ENCODE measurements around the gene PKN1.

PKN1 gene

DNA sequence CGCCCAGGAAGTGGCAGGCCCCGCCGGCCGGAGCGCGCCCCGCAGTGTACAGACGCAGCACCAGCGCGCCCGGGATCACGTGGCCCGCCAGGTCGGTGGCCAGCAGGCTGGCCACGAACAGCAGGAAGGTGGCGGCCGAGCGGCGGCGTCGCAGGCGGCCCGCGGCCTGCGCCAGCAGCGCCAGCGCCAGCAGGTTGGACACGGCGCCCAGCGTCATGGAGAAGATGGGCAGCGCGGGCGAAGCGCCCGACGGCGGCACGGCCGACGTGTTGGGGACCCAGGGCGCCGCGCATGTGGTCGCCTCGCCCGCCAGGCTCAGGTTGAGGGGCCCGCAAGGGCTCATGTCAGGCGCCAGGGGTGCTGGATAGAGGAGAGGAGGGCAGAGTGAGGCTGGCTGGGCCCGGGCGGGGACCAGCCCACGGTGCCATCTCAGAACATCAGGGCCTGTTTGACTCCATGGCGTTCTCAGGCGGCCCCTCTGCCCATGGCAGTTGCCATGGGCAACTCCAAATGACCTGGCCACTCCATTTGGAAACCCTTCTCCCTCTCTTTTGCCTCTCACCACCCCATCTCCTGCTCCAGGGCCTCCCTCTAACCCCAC is 41.0 kb downstream of the PKN1 start:
- peaks cover 0 to 36% of the 10 kb centered on the region in 2 donors for H3K27me3 ChIP-seq
- H3K9me3 ChIP-seq, result no peaks in the 10 kb centered on the region
- H3K36me3 ChIP-seq, result peaks cover 30 to 43% (median 42%) of the 10 kb centered on the region in 3 donors
- intact Hi-C loops (cut with DNase I; ENCODE audit: low total_unique reads), result loop anchor here (5.0 to 10.0 kb wide), 4 partner anchors 37 to 329 kb away; partner anchors contain the start of gene DDX39A
- no peak overlapping the region for H3K27ac ChIP-seq
- peak overlapping the region; percentile 17 to 27 for H3K4me3 ChIP-seq
- peaks cover 15 to 50% (median 34%) of the 10 kb centered on the region in 4 donors for H3K4me1 ChIP-seq
- no peak for TF ChIP-seq CTCF (IDR thresholded peaks at IDR 0.05)
- DNase-seq, result no peak

DNA sequence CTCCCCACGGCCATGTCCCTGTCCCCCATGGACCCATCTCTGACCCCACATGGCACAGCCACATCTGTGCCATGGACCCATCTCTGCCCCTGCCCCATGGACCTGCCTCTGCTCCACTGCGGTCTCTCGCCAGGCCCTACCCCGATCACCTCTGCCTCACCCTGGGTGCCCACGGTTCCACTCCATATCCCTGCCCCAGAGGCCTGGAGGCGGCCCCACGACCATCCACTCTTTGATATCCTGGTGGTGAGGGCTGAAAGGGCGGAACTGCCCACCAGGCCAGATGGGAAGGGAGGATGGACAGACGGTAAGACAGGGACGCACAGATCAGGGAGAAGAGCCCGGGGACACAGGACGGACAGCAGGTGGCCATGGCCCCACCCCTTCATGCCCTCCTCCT is 41.7 kb downstream of the PKN1 start:
- Histone ChIP-seq H3K27me3 (peaks cover 0 to 36% of the 10 kb centered on the region in 2 donors), H3K36me3 (peaks cover 28 to 43% (median 42%) of the 10 kb centered on the region in 3 donors), H3K4me3 (no peak overlapping the region), H3K27ac (no peak overlapping the region), H3K9me3 (no peaks in the 10 kb centered on the region), H3K4me1 (peaks cover 15 to 50% (median 34%) of the 10 kb centered on the region in 4 donors)
- intact Hi-C loops (cut with DNase I; ENCODE audit: low total_unique reads), result loop anchor here (5.0 to 10.0 kb wide), 4 partner anchors 38 to 330 kb away; partner anchors contain the start of gene DDX39A
- no peak for TF ChIP-seq CTCF (IDR thresholded peaks at IDR 0.05)
- DNase-seq, result no peak

DNA sequence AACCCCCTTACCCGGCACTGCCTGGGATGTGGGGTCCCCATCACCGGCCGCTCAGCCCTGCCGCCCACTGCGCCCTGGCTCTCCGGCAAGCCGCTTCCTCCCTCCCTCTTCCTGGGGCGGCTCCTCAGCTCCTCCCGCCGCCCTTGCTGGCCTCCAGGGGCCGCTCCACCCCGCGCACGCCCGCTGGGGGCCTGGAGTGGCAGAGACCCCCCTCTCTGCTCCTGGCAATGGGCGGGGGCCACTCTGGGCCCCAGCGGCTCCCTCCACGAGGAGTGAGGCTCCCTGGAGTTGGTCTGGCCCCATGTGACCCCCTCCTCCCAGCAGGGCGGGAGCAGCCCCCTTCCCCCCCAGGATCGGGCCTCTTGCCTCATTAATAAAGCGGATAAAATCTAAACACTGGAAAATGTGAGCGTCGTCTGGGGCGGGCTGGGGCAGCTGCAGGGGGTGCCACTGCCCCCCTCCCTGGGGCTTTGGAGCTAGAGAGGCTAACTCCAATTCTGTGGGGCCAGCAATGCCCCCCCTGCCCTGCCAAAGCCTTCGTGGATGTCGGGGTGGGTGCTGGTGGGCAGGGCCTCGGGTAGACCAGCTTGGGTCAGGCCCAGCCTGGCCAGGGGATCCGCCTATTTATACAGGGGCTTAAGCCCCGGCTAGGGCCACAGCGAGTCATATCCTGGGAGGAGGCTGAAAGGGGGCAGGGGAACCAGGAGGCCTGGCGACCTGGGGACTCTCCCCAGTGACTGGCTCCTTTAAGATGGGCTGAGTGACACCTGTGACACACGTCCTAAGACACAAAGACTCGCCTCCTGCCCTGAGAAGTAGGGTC is 42.4 kb downstream of the PKN1 start, which contains the start of gene PTGER1:
Gene PTGER1 (minus strand): TSS at position 104 of the 823 bp plus-strand sequence. CDS start 1,034 bp downstream, outside the sequence.
- no peak for DNase-seq
- H3K9me3 ChIP-seq, result no peaks in the 10 kb centered on the region
- peaks cover 28 to 43% (median 42%) of the 10 kb centered on the region in 3 donors for H3K36me3 ChIP-seq
- H3K4me1 ChIP-seq, result peaks cover 15 to 50% (median 34%) of the 10 kb centered on the region in 4 donors
- H3K27ac ChIP-seq, result no peak within 1 kb of the TSS
- peak in 1 of 2 experiments; percentile 17 for TF ChIP-seq CTCF (IDR thresholded peaks at IDR 0.05)
- H3K27me3 ChIP-seq, result peaks cover 0 to 36% of the 10 kb centered on the region in 2 donors
- no peak within 1 kb of the TSS for H3K4me3 ChIP-seq
- intact Hi-C loops (cut with DNase I; ENCODE audit: low total_unique reads), result loop anchor here (10.0 kb wide), 1 partner anchor 331 kb away; no protein-coding TSS in a partner anchor

GRCh38 chr19:14476327-14476672 is 43.2 kb downstream of the PKN1 start:
- H3K4me1 ChIP-seq, result peaks cover 15 to 50% (median 34%) of the 10 kb centered on the region in 4 donors
- H3K36me3 ChIP-seq, result peaks cover 25 to 43% (median 39%) of the 10 kb centered on the region in 3 donors
- peaks cover 0 to 36% of the 10 kb centered on the region in 2 donors for H3K27me3 ChIP-seq
- TF ChIP-seq CTCF (IDR thresholded peaks at IDR 0.05), result no peak
- DNase-seq, result no peak
- intact Hi-C loops (cut with DNase I; ENCODE audit: low total_unique reads), result loop anchor here (10.0 kb wide), 1 partner anchor 331 kb away; no protein-coding TSS in a partner anchor
- no peaks in the 10 kb centered on the region for H3K9me3 ChIP-seq
- no peak overlapping the region for H3K4me3 ChIP-seq
- no peak overlapping the region for H3K27ac ChIP-seq

DNA sequence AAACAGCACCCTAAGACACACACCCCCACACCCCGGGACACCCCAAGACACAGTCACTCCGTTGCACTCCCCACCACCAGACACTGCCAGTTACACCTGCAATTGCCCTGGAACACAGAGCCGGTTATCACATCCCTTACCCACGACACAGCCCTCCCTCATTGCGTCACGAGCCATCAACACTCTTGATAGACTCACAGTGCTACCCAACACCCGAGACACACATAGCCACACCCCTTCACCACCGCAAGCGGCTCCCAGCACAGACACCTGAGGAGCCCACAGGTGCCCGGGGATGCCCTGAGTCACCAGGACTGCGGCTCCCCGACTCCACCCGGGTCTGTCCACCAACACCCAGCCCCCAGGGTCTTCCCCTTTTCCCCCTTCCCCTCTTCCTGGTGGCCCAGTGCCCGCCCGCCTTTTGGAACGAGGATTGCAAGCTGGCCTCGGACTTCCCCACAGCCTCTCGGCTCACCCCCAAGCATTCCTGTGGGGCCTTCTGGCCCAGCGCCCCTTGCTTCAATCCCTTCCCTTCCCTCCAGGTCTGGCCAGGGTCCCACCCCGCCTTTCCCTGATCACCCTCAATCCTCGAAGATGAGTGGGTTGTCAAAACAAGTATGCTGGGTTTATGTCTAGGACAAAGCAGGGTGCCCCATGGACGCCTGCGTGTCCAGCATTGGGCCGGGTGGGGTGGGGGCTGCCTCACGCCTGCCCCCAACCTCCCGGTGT is 43.7 kb downstream of the PKN1 start:
- peaks cover 25 to 44% (median 37%) of the 10 kb centered on the region in 3 donors for H3K36me3 ChIP-seq
- no peak overlapping the region for H3K27ac ChIP-seq
- peaks cover 0 to 36% of the 10 kb centered on the region in 2 donors for H3K27me3 ChIP-seq
- no peaks in the 10 kb centered on the region for H3K9me3 ChIP-seq
- H3K4me3 ChIP-seq, result no peak overlapping the region
- no peak for TF ChIP-seq CTCF (IDR thresholded peaks at IDR 0.05)
- peak in 1 of 2 donors; percentile 73 for DNase-seq
- intact Hi-C loops (cut with DNase I; ENCODE audit: low total_unique reads), result loop anchor here (10.0 kb wide), 1 partner anchor 332 kb away; no protein-coding TSS in a partner anchor
- H3K4me1 ChIP-seq, result peaks cover 14 to 47% (median 33%) of the 10 kb centered on the region in 4 donors
